Ishikawa (cell line): ENCODE measurements around the gene RBM38.

Source experiments
- CEBPB ChIP-seq: IDR thresholded peaks from 2 replicates; pipeline ENCODE4 v1.6.1; 2012
- CREB1 ChIP-seq: IDR thresholded peaks from 2 replicates; pipeline ENCODE4 v1.6.1; 2012; ENCODE audit warnings: low read depth
- EGR1 ChIP-seq: IDR thresholded peaks from 2 replicates; pipeline ENCODE4 v1.6.1; 2012
- EP300 ChIP-seq: IDR thresholded peaks from 2 replicates; pipeline ENCODE4 v1.6.1; 2012; ENCODE audit warnings: borderline replicate concordance
- FOXM1 ChIP-seq: IDR thresholded peaks from 2 replicates; pipeline ENCODE4 v1.6.1; 2012; ENCODE audit warnings: low read depth, borderline replicate concordance
- NFIC ChIP-seq: IDR thresholded peaks from 2 replicates; pipeline ENCODE4 v1.6.1; 2012
- RAD21 ChIP-seq: IDR thresholded peaks from 2 replicates; pipeline ENCODE4 v1.6.1; 2012; ENCODE audit warnings: low read depth
- REST ChIP-seq: IDR thresholded peaks from 2 replicates; pipeline ENCODE4 v1.6.1; 2012; ENCODE audit warnings: low read depth, mild to moderate bottlenecking
- USF1 ChIP-seq: IDR thresholded peaks from 2 replicates; pipeline ENCODE4 v1.6.1; 2012
- YY1 ChIP-seq: IDR thresholded peaks from 2 replicates; pipeline ENCODE4 v1.6.1; 2012; ENCODE audit warnings: low read depth
- ZBTB7A ChIP-seq: IDR thresholded peaks from 2 replicates; pipeline ENCODE4 v1.6.1; 2012; ENCODE audit warnings: low read depth
- TF ChIP-seq, protein P1 (sequence below): IDR thresholded peaks from 2 replicates; pipeline ENCODE4 v1.6.1; 2012

DNA sequence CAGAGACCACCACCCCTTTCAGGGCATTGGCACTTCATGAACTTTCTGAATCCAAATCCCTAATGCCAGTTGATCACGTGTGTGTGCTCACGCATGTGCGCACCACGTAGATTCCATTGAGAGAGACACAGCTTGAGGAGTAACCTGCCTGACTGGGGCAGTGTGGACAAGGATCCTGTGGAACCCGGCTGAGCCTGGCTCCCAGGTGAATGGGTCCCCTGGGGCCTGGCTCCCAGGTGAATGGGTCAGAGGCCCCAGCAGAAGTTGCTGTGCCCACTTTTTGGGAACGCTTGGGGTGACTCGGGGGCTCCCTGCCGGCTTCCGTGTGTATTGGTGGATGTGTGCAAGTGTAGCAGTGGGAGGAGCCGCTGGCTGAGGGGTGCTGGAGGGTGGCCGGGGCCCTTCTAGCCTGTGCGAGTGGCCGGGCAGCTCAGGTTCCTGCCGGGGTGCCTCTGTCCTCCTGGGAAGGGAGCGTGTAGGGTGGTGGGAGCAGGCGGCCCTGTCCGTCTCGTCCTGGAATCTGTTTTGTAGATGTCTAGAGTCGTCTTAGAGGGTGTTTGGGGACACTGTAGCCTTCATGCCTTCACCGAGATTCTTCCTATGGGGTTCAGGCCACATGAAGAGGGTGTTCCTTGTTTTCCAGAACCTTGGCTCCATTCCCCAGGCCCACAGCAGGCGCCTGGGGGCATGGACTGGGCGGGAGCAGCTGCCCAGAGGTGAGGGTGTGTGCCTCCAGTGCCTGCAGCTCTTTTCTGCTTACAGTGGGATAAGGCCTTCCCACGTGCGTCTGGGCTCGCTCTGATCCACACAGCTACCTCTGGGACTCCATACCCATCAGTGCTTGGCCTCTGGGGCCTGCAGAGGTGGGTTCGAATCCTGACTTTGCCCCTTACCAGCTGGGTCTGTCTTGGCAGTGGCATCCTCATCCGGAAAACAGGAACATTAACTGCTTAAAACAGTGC lies 3.2 kb downstream of the RBM38 start:
- no peak for TF ChIP-seq REST
- TF ChIP-seq CREB1 = no peak
- TF ChIP-seq RAD21 = no peak
- no peak for TF ChIP-seq EP300
- no peak for TF ChIP-seq NFIC
- TF ChIP-seq YY1 = no peak
- TF ChIP-seq CEBPB = no peak
- TF ChIP-seq FOXM1 = no peak
- TF ChIP-seq EGR1 = no peak
- TF ChIP-seq, protein P1, sequence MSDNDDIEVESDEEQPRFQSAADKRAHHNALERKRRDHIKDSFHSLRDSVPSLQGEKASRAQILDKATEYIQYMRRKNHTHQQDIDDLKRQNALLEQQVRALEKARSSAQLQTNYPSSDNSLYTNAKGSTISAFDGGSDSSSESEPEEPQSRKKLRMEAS = no peak
- no peak for TF ChIP-seq USF1
- TF ChIP-seq ZBTB7A = no peak
